ENCODE measurements around the gene DNHD1.

The DNHD1 gene

GRCh38 chr11:6567371-6567745 is 70.3 kb downstream of the DNHD1 start:
- DNase-seq, result no peak

- DNase-seq, result peak; percentile 13
Observed at GRCh38 chr11:6568191-6568918, 71.3 kb downstream of the DNHD1 start.

- no peak for DNase-seq
Observed at GRCh38 chr11:6569706-6570105, 72.6 kb downstream of the DNHD1 start.

- DNase-seq, result no peak
Observed at GRCh38 chr11:6570691-6571427, 73.8 kb downstream of the DNHD1 start.

GRCh38 chr11:6571434-6572008 is 74.4 kb downstream of the DNHD1 start:
- no peak for DNase-seq

- no peak for DNase-seq
Observed at GRCh38 chr11:6572215-6572614, 75.1 kb downstream of the DNHD1 start.

- DNase-seq, result no peak
Observed at GRCh38 chr11:6574816-6575715, 78.0 kb downstream of the DNHD1 start.

- no peak for DNase-seq
Observed at GRCh38 chr11:6576471-6577373, 79.6 kb downstream of the DNHD1 start.

- no peak for DNase-seq
Observed at GRCh38 chr11:6578134-6578533, 81.1 kb downstream of the DNHD1 start.

GRCh38 chr11:6579681-6580080 is 82.6 kb downstream of the DNHD1 start:
- no peak for DNase-seq

GRCh38 chr11:6583584-6583983 is 86.5 kb downstream of the DNHD1 start:
- DNase-seq, result no peak

GRCh38 chr11:6584528-6584927 is 87.4 kb downstream of the DNHD1 start:
- DNase-seq, result no peak

GRCh38 chr11:6586434-6587359 is 89.6 kb downstream of the DNHD1 start:
- DNase-seq, result no peak

- DNase-seq, result no peak
Observed at GRCh38 chr11:6587360-6587953, 90.4 kb downstream of the DNHD1 start.

- no peak for DNase-seq
Observed at GRCh38 chr11:6588018-6588417, 90.9 kb downstream of the DNHD1 start.

GRCh38 chr11:6594142-6594768 is 97.2 kb downstream of the DNHD1 start:
- no peak for DNase-seq

GRCh38 chr11:6596239-6596877 is 99.3 kb downstream of the DNHD1 start:
- no peak for DNase-seq

GRCh38 chr11:6598555-6598954 is 101.5 kb downstream of the DNHD1 start:
- no peak for DNase-seq

GRCh38 chr11:6599449-6599848 is 102.4 kb downstream of the DNHD1 start:
- no peak for DNase-seq

All from GDM1 (cell line).